ENCODE data around the gene ZNRD2. TPM values are rescaled to one million over a fixed set of nuclear protein-coding genes. Genes with fewer than 3 reads are reported as not detected.
A peak's percentile ranks its signal among the peaks of the same experiment; 100 is the strongest.

Gene ZNRD2
- total and polyA plus RNA-seq, 2 of the 8 experiments (the other 6 are each of a cell fraction or from before 2014, with no cell fraction given), result 53.4 to 125 TPM

DNA sequence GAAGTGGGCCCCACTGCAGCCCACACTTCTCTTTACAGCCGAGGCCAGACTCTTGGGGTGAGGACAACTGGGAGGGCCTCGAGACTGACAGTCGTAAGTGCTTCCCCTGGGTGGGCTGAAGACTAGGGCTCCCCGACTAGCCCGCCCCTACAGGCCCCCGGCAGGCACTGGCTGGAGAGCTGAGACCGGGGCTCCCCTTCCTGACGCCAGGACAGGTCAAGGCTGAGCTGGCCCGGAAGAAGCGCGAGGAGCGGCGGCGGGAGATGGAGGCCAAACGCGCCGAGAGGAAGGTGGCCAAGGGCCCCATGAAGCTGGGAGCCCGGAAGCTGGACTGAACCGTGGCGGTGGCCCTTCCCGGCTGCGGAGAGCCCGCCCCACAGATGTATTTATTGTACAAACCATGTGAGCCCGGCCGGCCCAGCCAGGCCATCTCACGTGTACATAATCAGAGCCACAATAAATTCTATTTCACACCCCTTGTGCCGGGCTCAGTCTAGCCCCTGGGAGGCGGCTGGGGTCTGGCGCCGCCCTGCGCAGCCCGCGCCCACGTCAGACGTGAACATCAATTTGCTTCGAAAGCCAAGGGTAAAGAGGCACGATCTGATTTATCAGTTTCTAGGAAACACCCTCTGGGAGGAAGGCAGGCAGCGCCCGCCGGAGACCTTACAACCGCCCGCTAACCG lies 31.9 kb upstream of the ZNRD2 start:
- FAIRE-seq, result no peak
- Histone ChIP-seq H2BK120ac (replicated peaks; ENCODE audit: low read depth, low read length) (no peak overlapping the region), H3K79me1 (ENCODE audit: low read depth, low read length) (no peaks in the 10 kb centered on the region), H3K79me2 (ENCODE audit: control insufficient read depth in 1 of 2, insufficient read depth in 2 of 2, low read length in 2 of 2) (no peaks in the 10 kb centered on the region), H2BK5ac (ENCODE audit: low read depth, low read length) (no peak overlapping the region), H2BK15ac (ENCODE audit: low read length) (no peak overlapping the region), H4K20me1 (replicated peaks in 1 of 2; ENCODE audit: control insufficient read depth in 1 of 2, insufficient read depth in 2 of 2, low read length in 2 of 2) (peaks cover 3 to 14% of the 10 kb centered on the region in 2 experiments), H2AK5ac (ENCODE audit: low read depth, low read length) (no peak overlapping the region), H4K5ac (ENCODE audit: insufficient read length, low read depth, low read length) (no peak overlapping the region), H3K23ac (ENCODE audit: insufficient read length) (no peak overlapping the region), H4K8ac (ENCODE audit: extremely low read depth, insufficient read depth, low read length) (no peak overlapping the region), H3K9ac (replicated peaks in 1 of 4; ENCODE audit: extremely low read depth in 1 of 4, low read depth in 3 of 4, low read length in 3 of 4) (no peak overlapping the region), H3K36me3 (ENCODE audit: control insufficient read depth in 2 of 4, insufficient read depth in 4 of 4, low read length in 3 of 4) (peaks cover 2 to 6% (median 3%) of the 10 kb centered on the region in 4 experiments; a peak in 4 of 8 replicates), H3K4me2 (ENCODE audit: insufficient read depth in 1 of 2, low read depth in 2 of 2, low read length in 2 of 2) (peak overlapping the region; percentile 64 to 89), H3K27me3 (replicated peaks in 1 of 4; ENCODE audit: control insufficient read depth in 3 of 4, extremely low read depth in 1 of 4, insufficient read depth in 3 of 4, low read length in 3 of 4) (peaks cover 0 to 24% (median 13%) of the 10 kb centered on the region in 4 experiments; a peak in 6 of 7 replicates), H3K4me1 (replicated peaks in 1 of 4; ENCODE audit: control insufficient read depth in 3 of 4, insufficient read depth in 4 of 4, low read length in 3 of 4) (peaks cover 0 to 9% (median 1%) of the 10 kb centered on the region in 4 experiments; a peak in 5 of 7 replicates), H3K14ac (ENCODE audit: insufficient read length) (no peak overlapping the region), H2AFZ (ENCODE audit: low read length) (no peak overlapping the region), H3K9me3 (ENCODE audit: insufficient read depth in 2 of 2, low read depth in 1 of 2, low read length in 1 of 2) (no peaks in the 10 kb centered on the region), H3K4me3 (ENCODE audit: extremely low read depth in 1 of 4, insufficient read depth in 2 of 4, low read depth in 3 of 4, low read length in 4 of 4) (peak overlapping the region in 2 of 4 experiments; percentile 16 to 68; a peak in 4 of 8 replicates), H2BK20ac (ENCODE audit: low read length) (no peak overlapping the region), H2BK12ac (ENCODE audit: low read depth, low read length) (no peak overlapping the region), H3K4ac (replicated peaks; ENCODE audit: insufficient read length, low read depth, low read length) (no peak overlapping the region), H3K27ac (ENCODE audit: low read depth, low read length) (no peak overlapping the region), H3K23me2 (ENCODE audit: low read depth, low read length) (peaks cover 17% of the 10 kb centered on the region), H3K56ac (replicated peaks; ENCODE audit: insufficient read length, low read depth, low read length) (no peak overlapping the region), H4K91ac (replicated peaks; ENCODE audit: insufficient read length, low read length) (no peak overlapping the region), H3K18ac (ENCODE audit: extremely low read depth, low read length) (no peak overlapping the region)
- WGBS, 2 experiments (ENCODE audit: extremely low coverage in 1 of 2, insufficient coverage in 1 of 2, insufficient read length in 1 of 2, insufficient replicate concordance in 2 of 2, low coverage in 1 of 2, low lambda C conversion rate in 2 of 2, missing lambda C conversion rate in 1 of 2), result 86% methylated on average over 43 of the region's 43 CpGs; no CpG with 5 or more reads in 1 of the 2 experiments
- no peak for DNase-seq (ENCODE audit: low read depth in 1 of 2, low spot score in 2 of 2)
- POLR2A ChIA-PET (ENCODE audit: partially characterized antibody), result interaction anchor here (0.7 to 5.2 kb wide), 10 partner anchors 11 to 119 kb away, joined by 3 to 62 read pairs (median 4); partner anchors contain the start of genes FAM89B, SCYL1 and SIPA1
- CTCF ChIA-PET (ENCODE audit: partially characterized antibody), result interaction anchor here (0.6 to 6.4 kb wide), 9 partner anchors 8 to 436 kb away, joined by 3 to 108 read pairs (median 3); partner anchors contain the start of gene SCYL1
- TF ChIP-seq NRF1 (IDR thresholded peaks at IDR 0.05; ENCODE audit: low read depth, low read length) (no peak), KDM5A (IDR thresholded peaks at IDR 0.05; ENCODE audit: low read length) (no peak), TEAD4 (IDR thresholded peaks at IDR 0.05; ENCODE audit: low read depth, low read length) (no peak), EGR1 (IDR thresholded peaks at IDR 0.05; ENCODE audit: borderline replicate concordance, low read depth, low read length) (no peak), RNF2 (IDR thresholded peaks at IDR 0.05; ENCODE audit: borderline replicate concordance, low read depth, low read length, missing control alignments, poor library complexity, severe bottlenecking) (no peak), CBX8 (IDR thresholded peaks at IDR 0.05; ENCODE audit: borderline replicate concordance, low read depth, low read length) (no peak), TBP (IDR thresholded peaks at IDR 0.05; ENCODE audit: low read depth, low read length) (no peak)
